Tibial nerve (tissue), 4 donors: Measurements from ENCODE around the gene KCMF1. TPM values are rescaled to one million over a fixed set of nuclear protein-coding genes. Genes with fewer than 3 reads are reported as not detected.

Source experiments
- DNase-seq, 2 donors: peaks; one replicate each; pipeline ENCODE4 v3.0.0-alpha.2; 2019; ENCODE audit warnings: low spot score in 2 of 2
- H3K27ac ChIP-seq, 4 donors: fragments of 200-600 bp; sonication (generic) in 3 of 4; one replicate each; pipeline ENCODE4 v1.5.1; 2017 to 2019; ENCODE audit warnings: mild to moderate bottlenecking in 1 of 4
- H3K27me3 ChIP-seq, 2 donors: fragments of 200-600 bp; sonication (generic) in 1 of 2; one replicate each; pipeline versions ENCODE4 v1.5.1 to v1.6.0; 2017 to 2019
- H3K36me3 ChIP-seq, 3 donors: fragments of 200-600 bp; sonication (generic); one replicate each; pipeline ENCODE4 v1.5.1; 2018 to 2019
- H3K4me1 ChIP-seq, 4 donors: fragments of 200-600 bp; sonication (generic) in 3 of 4; one replicate each; pipeline ENCODE4 v1.5.1; 2017 to 2019
- H3K4me3 ChIP-seq, 4 donors: fragments of 200-600 bp; sonication (generic) in 3 of 4; one replicate each; pipeline ENCODE4 v1.5.1; 2017 to 2019; ENCODE audit warnings: mild to moderate bottlenecking in 1 of 4, moderate library complexity in 1 of 4
- H3K9me3 ChIP-seq, 4 donors: fragments of 200-600 bp; sonication (generic) in 3 of 4; one replicate each; pipeline ENCODE4 v1.5.1; 2017 to 2019
- CTCF ChIP-seq, 5 experiments: fragments of 200-600 bp in 3 of 5; fragments of 450-650 bp in 2 of 5; sonication (generic) in 3 of 5; IDR thresholded peaks; one replicate each; pipeline ENCODE4 v1.5.1; 2016 to 2019; ENCODE audit warnings: antibody characterized with exemption in 5 of 5, mild to moderate bottlenecking in 3 of 5, moderate library complexity in 2 of 5
- EP300 ChIP-seq, 2 donors: sonication (generic); formaldehyde crosslinking; IDR thresholded peaks; one replicate each; pipeline ENCODE4 v1.6.1; 2017; ENCODE audit warnings: antibody characterized with exemption in 2 of 2, mild to moderate bottlenecking in 1 of 2
- POLR2A ChIP-seq, 2 donors: fragments of 450-650 bp; IDR thresholded peaks; one replicate each; pipeline ENCODE4 v1.6.1; 2017; ENCODE audit warnings: antibody characterized with exemption in 2 of 2, mild to moderate bottlenecking in 2 of 2, moderate library complexity in 2 of 2
- WGBS, 2 donors: methylation state at CpG; one replicate each; pipeline ENCODE4 v1.1.5; 2018; 5-methylcytosine and 5-hydroxymethylcytosine counted together
- total RNA-seq, 4 donors: library from RNA; depleted of rRNA; stranded (reverse); fragments of >200 nt; gene quantifications; one replicate each; pipeline ENCODE4 v1.1.0, GENCODE V29; 2016

The KCMF1 gene
- 10 to 100 TPM; 22.9 to 35.1 (median 29.7) TPM for total RNA-seq

DNA sequence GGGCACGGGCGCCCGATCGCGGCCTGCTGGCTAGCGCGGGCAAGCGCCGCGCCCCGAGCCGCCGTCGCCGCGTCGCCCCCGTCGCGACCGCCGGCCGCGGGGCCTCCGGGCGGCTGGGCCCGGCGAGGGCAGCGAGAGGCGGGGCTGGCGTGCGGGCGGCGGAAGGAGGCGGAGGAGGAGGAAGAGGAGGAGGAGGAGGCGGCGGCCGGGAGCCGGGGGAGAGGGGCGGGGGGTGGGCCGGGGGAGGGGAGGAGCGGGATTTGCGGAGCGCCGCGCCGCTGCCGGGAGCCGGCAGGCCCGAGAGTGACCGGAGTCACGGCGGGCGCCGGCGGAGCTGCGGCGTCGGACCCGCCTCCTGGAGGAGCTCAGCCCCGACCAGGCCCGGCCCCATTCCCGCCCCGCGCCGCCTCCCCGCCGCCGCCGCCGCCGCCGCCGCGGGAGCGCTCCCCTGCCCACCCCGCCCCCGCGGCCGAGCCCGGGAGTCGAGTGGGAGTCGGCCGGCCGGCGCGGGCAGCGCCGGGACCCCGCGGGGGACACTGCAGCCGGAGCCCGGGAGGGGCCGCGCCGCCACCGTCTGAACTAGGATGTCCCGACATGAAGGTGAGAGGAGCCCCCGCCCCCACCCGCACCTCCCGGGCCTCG, at the start of gene KCMF1:
TSS of gene KCMF1 (plus strand) at position 294 of the 642 bp plus-strand sequence. CDS start at position 585, 291 bp downstream.
- Histone ChIP-seq H3K9me3 (no peaks in the 10 kb centered on the region), H3K27ac (peak within 1 kb of the TSS; percentile 92 to 99 (median 98)), H3K36me3 (no peaks in the 10 kb centered on the region), H3K27me3 (no peaks in the 10 kb centered on the region), H3K4me1 (peaks cover 0 to 73% (median 31%) of the 10 kb centered on the region in 4 donors), H3K4me3 (peak within 1 kb of the TSS; percentile 68 to 97 (median 82))
- 0% methylated on average over 2 to 6 of the region's 102 CpGs for WGBS, 2 donors
- peak; percentile 39 to 43 for DNase-seq
- no peak for TF ChIP-seq CTCF (IDR thresholded peaks at IDR 0.05)
- peak in 1 of 2 donors; percentile 35 for TF ChIP-seq POLR2A (IDR thresholded peaks at IDR 0.05)

GRCh38 chr2:84923009-84923408, 48.0 kb upstream of the KCMF1 start:
- H3K27me3 ChIP-seq, result no peaks in the 10 kb centered on the region
- H3K9me3 ChIP-seq, result no peaks in the 10 kb centered on the region
- H3K27ac ChIP-seq, result no peak overlapping the region
- no peaks in the 10 kb centered on the region for H3K36me3 ChIP-seq
- no peak for DNase-seq
- peaks cover 0 to 50% (median 29%) of the 10 kb centered on the region in 4 donors for H3K4me1 ChIP-seq
- no peak for TF ChIP-seq EP300 (IDR thresholded peaks at IDR 0.05)
- H3K4me3 ChIP-seq, result no peak overlapping the region

DNA sequence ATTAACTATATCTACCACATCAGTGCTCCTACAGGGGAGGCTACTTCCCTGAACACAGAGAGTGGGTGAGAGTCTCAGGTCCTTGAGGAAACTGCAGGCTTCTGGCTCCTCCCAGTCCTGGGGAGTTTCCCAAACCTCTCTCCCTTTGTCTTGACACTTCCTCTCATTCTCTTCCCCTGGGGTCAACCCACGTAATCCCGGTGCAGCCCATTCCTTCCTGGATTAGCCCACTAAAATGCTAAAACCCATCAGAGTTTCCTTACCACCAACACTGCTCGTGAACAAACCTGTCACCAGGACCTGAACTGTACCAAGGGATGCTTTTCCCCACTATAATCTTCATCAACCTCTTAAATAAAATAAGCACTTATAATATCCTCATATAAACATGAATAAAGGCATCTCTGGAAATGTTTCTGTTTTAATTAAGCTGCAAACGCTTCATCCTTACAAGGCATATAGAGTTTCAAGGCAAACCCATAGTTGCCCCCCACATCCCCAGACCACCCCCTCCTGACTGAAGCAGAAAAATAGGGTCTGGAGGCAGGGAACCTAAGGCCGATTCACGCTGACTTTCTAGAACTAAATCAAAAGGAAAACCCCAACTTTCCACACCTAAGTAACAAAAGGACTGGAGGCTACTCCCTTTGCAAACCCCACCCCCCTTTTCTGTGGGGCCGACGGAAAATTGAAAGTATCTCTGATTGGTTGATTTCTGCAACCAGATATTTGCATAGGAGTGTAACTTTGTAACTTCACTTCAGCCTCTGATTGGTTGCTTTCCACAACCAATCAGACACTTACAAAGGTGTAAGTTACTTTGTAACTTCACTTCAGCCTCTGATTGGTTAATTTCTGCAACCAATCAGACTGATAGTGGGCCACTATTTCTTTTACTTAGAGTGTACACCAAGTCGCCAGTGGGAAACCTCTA, 46.5 kb upstream of the KCMF1 start:
- H3K9me3 ChIP-seq, result no peaks in the 10 kb centered on the region
- TF ChIP-seq CTCF (IDR thresholded peaks at IDR 0.05) (no peak), EP300 (IDR thresholded peaks at IDR 0.05) (peak in 1 of 2 donors; percentile 38)
- no peak for DNase-seq
- no peaks in the 10 kb centered on the region for H3K27me3 ChIP-seq
- 51 to 60% methylated on average over 9 of the region's 9 CpGs for WGBS, 2 donors
- H3K27ac ChIP-seq, result peak overlapping the region in 3 of 4 donors; percentile 57 to 70 (median 62)
- H3K36me3 ChIP-seq, result no peaks in the 10 kb centered on the region
- peaks cover 0 to 46% (median 29%) of the 10 kb centered on the region in 4 donors for H3K4me1 ChIP-seq
- H3K4me3 ChIP-seq, result peak overlapping the region in 1 of 4 donors; percentile 25

DNA sequence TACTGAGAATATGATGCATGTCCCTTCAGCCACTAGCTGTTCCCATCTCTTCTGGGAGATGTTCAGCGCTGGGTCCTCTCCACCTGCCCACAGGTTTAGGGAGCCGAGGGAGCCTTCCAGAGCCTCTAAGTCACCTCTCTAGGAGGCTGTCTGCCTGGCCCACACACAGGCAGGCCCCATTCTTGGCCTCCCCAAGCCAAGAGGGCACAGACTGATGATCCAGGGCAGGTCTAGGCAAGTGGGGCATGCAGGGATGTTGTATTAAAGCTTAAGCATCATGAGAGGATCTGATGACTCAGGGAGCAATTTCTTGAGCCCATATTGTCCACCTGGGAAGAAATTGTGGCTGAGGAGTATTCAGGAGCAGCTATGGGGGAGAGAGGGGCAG, 45.6 kb upstream of the KCMF1 start:
- H3K27ac ChIP-seq, result peak overlapping the region in 3 of 4 donors; percentile 56 to 70 (median 62)
- no peaks in the 10 kb centered on the region for H3K27me3 ChIP-seq
- H3K36me3 ChIP-seq, result no peaks in the 10 kb centered on the region
- DNase-seq, result no peak
- TF ChIP-seq POLR2A (IDR thresholded peaks at IDR 0.05), result no peak
- TF ChIP-seq EP300 (IDR thresholded peaks at IDR 0.05), result no peak
- no peak for TF ChIP-seq CTCF (IDR thresholded peaks at IDR 0.05)
- H3K9me3 ChIP-seq, result no peaks in the 10 kb centered on the region
- WGBS, 2 donors, result 90 to 97% methylated on average over 2 of the region's 2 CpGs
- H3K4me3 ChIP-seq, result peak overlapping the region in 3 of 4 donors; percentile 45 to 51 (median 47)
- peaks cover 0 to 37% (median 23%) of the 10 kb centered on the region in 4 donors for H3K4me1 ChIP-seq

GRCh38 chr2:84925724-84926376, 45.1 kb upstream of the KCMF1 start:
- Histone ChIP-seq H3K27me3 (no peaks in the 10 kb centered on the region), H3K9me3 (no peaks in the 10 kb centered on the region), H3K27ac (peak overlapping the region in 3 of 4 donors; percentile 56 to 70 (median 62)), H3K36me3 (no peaks in the 10 kb centered on the region), H3K4me3 (peak overlapping the region; percentile 19 to 51 (median 46)), H3K4me1 (peaks cover 0 to 33% (median 22%) of the 10 kb centered on the region in 4 donors)
- DNase-seq, result peak; percentile 98 to 99
- TF ChIP-seq CTCF (IDR thresholded peaks at IDR 0.05) (peak; percentile 94 to 99 (median 98)), POLR2A (IDR thresholded peaks at IDR 0.05) (peak in 1 of 2 donors; percentile 21), EP300 (IDR thresholded peaks at IDR 0.05) (peak in 1 of 2 donors; percentile 82)
- 2 to 4% methylated on average over 26 to 33 of the region's 34 CpGs for WGBS, 2 donors
